ENCODE data around the gene METTL4.

Gene METTL4

GRCh38 chr18:2515908-2516625 lies 55.2 kb downstream of the METTL4 start:
- DNase-seq, result peak; percentile 96

DNA sequence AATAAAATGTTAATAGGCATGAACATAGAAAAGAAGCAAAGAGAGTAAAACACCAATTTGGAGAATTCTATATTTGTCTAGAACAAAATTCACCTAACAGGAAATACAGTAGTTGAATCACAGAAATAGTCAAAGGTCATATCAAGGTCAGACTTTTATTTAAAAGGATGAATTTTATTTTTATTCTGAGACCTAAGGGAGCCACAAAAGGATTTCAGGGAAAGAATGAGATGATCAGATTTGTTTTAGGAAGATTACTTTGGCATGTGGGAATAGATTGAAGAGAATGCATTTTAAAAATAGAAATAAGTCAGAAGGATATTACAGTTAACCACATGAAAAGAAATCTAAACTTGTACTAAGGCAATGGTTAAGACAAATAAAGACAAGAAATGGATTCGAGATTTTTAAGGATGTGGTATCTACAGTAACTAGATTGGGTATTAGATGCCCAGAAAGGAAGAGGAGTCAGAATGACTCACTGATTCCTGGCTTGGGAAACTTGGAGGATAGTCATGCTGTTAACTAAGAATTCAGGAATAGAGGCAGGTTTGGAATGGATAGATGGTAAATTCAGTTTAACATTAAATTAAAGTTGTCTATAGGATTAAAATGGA lies 56.0 kb downstream of the METTL4 start:
- DNase-seq, result peak; percentile 89

- DNase-seq, result no peak
Measured at GRCh38 chr18:2513616-2514015, 57.7 kb downstream of the METTL4 start.

DNA sequence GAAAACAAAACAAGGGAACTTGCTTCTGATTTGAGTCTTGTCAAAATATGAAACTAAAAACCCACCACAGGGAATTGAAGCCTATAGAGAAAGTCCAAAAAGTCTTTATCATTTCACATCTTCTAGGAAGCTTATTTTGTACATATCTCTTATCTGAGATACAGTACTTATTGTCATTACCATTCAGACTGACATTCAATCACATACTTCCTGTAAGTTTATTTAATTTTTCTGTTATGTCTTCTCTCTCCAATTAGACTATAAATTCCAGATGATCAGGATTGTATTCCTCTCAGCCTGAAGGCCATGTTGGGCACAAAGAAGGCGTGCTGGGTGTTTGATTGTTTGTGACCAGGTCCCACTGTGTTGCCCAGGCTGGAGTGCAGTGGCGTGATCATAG lies 59.2 kb downstream of the METTL4 start:
- no peak for DNase-seq

- DNase-seq, result no peak
Measured at GRCh38 chr18:2511451-2511850, 59.9 kb downstream of the METTL4 start.

DNA sequence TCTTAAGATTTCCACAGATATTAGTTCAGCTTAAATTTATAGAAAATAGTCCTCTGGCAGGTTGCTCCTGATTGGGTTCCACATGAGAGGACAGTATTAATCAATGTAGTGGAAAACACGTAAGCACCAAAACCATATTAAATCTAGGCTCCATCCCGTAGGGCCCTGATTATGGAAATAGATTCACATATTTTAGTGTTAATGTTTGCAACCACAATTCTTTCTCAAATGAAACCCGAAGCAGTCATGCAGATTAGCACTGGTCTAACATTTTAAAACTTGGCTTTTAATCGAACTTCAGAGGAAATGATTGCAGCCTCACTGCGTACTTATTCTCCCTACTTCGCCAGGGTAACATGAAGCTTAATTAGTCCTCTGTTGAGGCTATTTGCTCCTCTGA lies 60.9 kb downstream of the METTL4 start:
- no peak for DNase-seq

- no peak for DNase-seq
Measured at GRCh38 chr18:2508678-2509077, 62.6 kb downstream of the METTL4 start.

- no peak for DNase-seq
Measured at GRCh38 chr18:2508155-2508554, 63.1 kb downstream of the METTL4 start.

GRCh38 chr18:2504642-2505041 lies 66.7 kb downstream of the METTL4 start:
- no peak for DNase-seq

GRCh38 chr18:2502880-2503279 lies 68.4 kb downstream of the METTL4 start:
- DNase-seq, result no peak

DNA sequence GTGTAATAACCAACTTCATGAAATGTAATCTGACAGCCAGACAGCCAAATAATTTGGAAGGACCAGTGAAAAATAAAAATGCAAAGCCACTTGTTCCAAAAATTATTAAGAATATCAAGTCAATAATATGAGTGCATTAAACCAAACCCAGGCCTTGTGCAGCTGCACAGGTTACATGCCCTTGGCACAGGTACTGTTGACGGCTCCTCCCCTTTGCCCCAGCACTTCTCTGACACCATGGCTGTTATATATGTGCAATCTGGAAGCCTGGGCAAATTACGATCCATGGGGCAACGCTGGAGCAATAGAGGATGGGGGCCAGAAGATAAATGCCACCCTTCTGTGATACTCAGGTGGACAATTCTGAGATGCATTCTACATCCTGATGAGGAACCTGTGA lies 68.9 kb downstream of the METTL4 start:
- DNase-seq, result no peak

- DNase-seq, result no peak
Measured at GRCh38 chr18:2497797-2498196, 73.5 kb downstream of the METTL4 start.

DNA sequence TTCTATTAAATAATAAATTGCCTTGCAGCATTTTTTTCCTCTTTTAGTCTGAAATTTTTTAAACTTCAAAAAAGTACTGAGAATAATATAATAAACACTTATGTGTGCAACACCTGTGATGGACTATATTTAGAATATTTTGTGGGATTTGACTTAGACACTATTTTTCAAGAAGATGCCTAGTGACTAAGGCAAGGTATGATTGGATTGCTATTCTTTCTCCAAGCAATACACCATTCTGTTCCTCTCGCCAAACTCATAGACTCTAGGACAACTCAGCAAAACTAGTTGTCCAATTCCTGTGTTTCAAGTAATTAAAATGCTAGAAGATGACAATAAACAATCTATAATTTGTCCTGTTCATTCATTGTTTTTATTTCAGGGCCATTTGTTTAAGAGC lies 75.9 kb downstream of the METTL4 start:
- no peak for DNase-seq

GRCh38 chr18:2494921-2495320 lies 76.4 kb downstream of the METTL4 start:
- DNase-seq, result no peak

Measured in EL (cell line).